Neural cell (in vitro differentiated cells): ENCODE measurements around the gene MAP2K1. TPM values are rescaled to one million over a fixed set of nuclear protein-coding genes. Genes with fewer than 3 reads are reported as not detected.

ENCODE experiments used
- H2AFZ ChIP-seq: fragments of 200-600, 300-800 bp; sonication (generic), shearing (Covaris generic); 2 replicates; pipeline ENCODE4 v1.6.0; 2014; ENCODE audit warnings: low read depth, mild to moderate bottlenecking, antibody characterized with exemption, low read length, moderate library complexity
- H3F3A ChIP-seq: fragments of 200-600 bp; shearing (Covaris generic); 2 replicates; pipeline ENCODE4 v1.6.1; 2016; ENCODE audit warnings: mild to moderate bottlenecking, moderate library complexity, mixed read lengths, antibody characterized with exemption, low read length; ENCODE audit not compliant: insufficient read depth, poor library complexity, severe bottlenecking
- H3K27ac ChIP-seq: fragments of 200-600, 300-800 bp; sonication (generic), shearing (Covaris generic); 2 replicates; pipeline ENCODE4 v1.5.1; 2014; ENCODE audit warnings: mild to moderate bottlenecking, low read length, moderate library complexity
- H3K27me3 ChIP-seq: fragments of 300-800, 200-600 bp; sonication (generic), shearing (Covaris generic); 2 replicates; pipeline ENCODE4 v1.6.0; 2014; ENCODE audit warnings: mild to moderate bottlenecking, low read depth, low read length, moderate library complexity; ENCODE audit not compliant: insufficient read depth
- H3K36me3 ChIP-seq: fragments of 300-800, 200-600 bp; sonication (generic), shearing (Covaris generic); 2 replicates; pipeline ENCODE4 v1.5.1; 2014; ENCODE audit warnings: mild to moderate bottlenecking, antibody characterized with exemption, low read length, moderate library complexity; ENCODE audit not compliant: insufficient read depth
- H3K4me2 ChIP-seq: fragments of 300-800, 200-600 bp; sonication (generic), shearing (Covaris generic); 2 replicates; pipeline ENCODE4 v1.6.0; 2014; ENCODE audit warnings: mild to moderate bottlenecking, low read length
- H3K4me3 ChIP-seq: fragments of 300-800, 200-600 bp; sonication (generic), shearing (Covaris generic); 2 replicates; pipeline ENCODE4 v1.5.1; 2014; ENCODE audit warnings: mild to moderate bottlenecking, low read length, moderate library complexity
- H3K79me2 ChIP-seq: fragments of 200-600 bp; shearing (Covaris generic); replicated peaks from 2 replicates; pipeline ENCODE4 v1.6.0; 2014; ENCODE audit warnings: mild to moderate bottlenecking, low read length, moderate library complexity; ENCODE audit not compliant: insufficient read depth
- H3K9ac ChIP-seq: fragments of 300-800, 200-600 bp; sonication (generic), shearing (Covaris generic); 2 replicates; pipeline ENCODE4 v1.6.1; 2016; ENCODE audit warnings: mild to moderate bottlenecking, low read length, mixed read lengths
- H3K9me2 ChIP-seq: fragments of 200-600 bp; shearing (Covaris generic); 2 replicates; pipeline ENCODE4 v1.6.1; 2016; ENCODE audit warnings: mild to moderate bottlenecking, low read length, mixed read lengths; ENCODE audit not compliant: insufficient read depth
- H3K9me3 ChIP-seq: fragments of 200-600, 300-800 bp; sonication (generic), shearing (Covaris generic); 2 replicates; pipeline ENCODE4 v1.6.1; 2016; ENCODE audit warnings: mild to moderate bottlenecking, mixed run types, low read length, moderate library complexity, mixed read lengths
- H4K20me1 ChIP-seq: fragments of 200-600 bp; shearing (Covaris generic); 2 replicates; pipeline ENCODE4 v1.6.1; 2016; ENCODE audit warnings: mild to moderate bottlenecking, mixed run types; ENCODE audit not compliant: insufficient read depth
- EP300 ChIP-seq: fragments of 450-650 bp; conservative IDR thresholded peaks from 2 replicates; pipeline ENCODE4 v1.6.1; 2014; ENCODE audit warnings: antibody characterized with exemption, mild to moderate bottlenecking, moderate library complexity; ENCODE audit not compliant: poor library complexity, severe bottlenecking
- EZH2 ChIP-seq: fragments of 200-600, 300-800 bp; shearing (Covaris generic), sonication (generic); IDR thresholded peaks from 2 replicates; pipeline ENCODE4 v1.6.1; 2014; ENCODE audit warnings: antibody characterized with exemption, low read length, borderline replicate concordance, mild to moderate bottlenecking; ENCODE audit not compliant: insufficient read depth, poor library complexity, severe bottlenecking
- MXI1 ChIP-seq: fragments of 450-650 bp; conservative IDR thresholded peaks from 2 replicates; pipeline ENCODE4 v1.6.1; 2014; ENCODE audit warnings: antibody characterized with exemption, mild to moderate bottlenecking; ENCODE audit not compliant: poor library complexity, severe bottlenecking
- POLR2AphosphoS5 ChIP-seq: IDR thresholded peaks from 2 replicates; pipeline ENCODE4 v1.6.1; 2012
- RAD21 ChIP-seq: fragments of 450-650 bp; conservative IDR thresholded peaks from 2 replicates; pipeline ENCODE4 v1.6.1; 2014; ENCODE audit warnings: antibody characterized with exemption, mild to moderate bottlenecking, moderate library complexity
- SMC3 ChIP-seq: fragments of 450-650 bp; conservative IDR thresholded peaks from 2 replicates; pipeline ENCODE4 v1.6.1; 2014; ENCODE audit warnings: antibody characterized with exemption, mild to moderate bottlenecking, moderate library complexity; ENCODE audit not compliant: poor library complexity
- TAF1 ChIP-seq: IDR thresholded peaks from 2 replicates; pipeline ENCODE4 v1.6.1; 2012; ENCODE audit warnings: low read depth
- polyA plus RNA-seq: library from polyadenylated mRNA; depleted of rRNA; stranded (reverse); fragments of >200 nt; gene quantifications from 2 replicates; pipeline ENCODE4 v1.2.3, GENCODE V29; 2014
- TF ChIP-seq, protein P1 (sequence below): fragments of 450-650 bp; IDR thresholded peaks from 2 replicates; pipeline ENCODE4 v1.5.1; 2014; ENCODE audit warnings: antibody characterized with exemption, mild to moderate bottlenecking, moderate library complexity; ENCODE audit not compliant: poor library complexity, severe bottlenecking
- TF ChIP-seq, protein P2 (sequence below): IDR thresholded peaks from 2 replicates; pipeline ENCODE4 v1.6.1; 2012; ENCODE audit warnings: borderline replicate concordance

Gene MAP2K1
- polyA plus RNA-seq, 1 donor from 2014 or later: 24.7 TPM

DNA sequence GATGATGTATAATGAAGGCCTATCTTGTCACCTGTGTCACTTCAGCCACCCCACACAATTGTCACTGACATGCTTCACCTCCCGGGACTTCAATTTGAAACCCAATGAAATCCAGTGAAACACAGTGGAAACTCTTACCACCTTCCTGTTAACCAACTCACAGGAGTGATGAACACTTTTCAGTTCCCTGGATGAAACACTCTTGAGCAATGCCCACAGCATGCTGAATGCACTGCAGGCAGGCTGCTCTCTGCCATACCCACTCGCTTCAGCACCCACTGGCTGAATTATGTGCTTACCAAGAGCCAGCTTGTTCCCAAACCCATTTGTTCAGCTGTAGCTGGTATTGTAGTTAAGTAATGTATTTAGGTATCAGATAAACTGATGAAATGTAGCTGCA, 47.0 kb downstream of the MAP2K1 start (continued):
- no peak for TF ChIP-seq EZH2
- no peak for TF ChIP-seq EP300
- TF ChIP-seq MXI1: no peak

DNA sequence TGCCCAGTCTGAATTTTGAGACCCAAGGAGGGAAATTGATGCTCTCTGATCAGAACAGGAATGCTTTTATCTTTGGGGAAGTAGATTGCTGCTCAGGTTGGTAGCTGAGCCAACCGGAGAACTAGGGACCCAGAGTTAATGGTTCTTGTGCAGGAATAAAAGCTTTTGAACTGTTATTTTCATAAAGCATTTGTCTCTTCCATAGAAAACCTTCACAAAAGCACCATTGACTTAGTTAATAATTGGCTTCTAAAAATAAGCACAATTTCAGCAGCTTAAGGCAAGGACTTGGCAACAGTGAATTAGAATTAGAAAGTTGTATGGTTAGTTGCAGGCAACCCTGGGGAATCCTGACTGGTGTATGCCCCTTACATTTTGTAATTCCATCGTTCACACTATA, 53.8 kb downstream of the MAP2K1 start:
- Histone ChIP-seq H3K9me3 (no peaks in the 10 kb centered on the region), H3K79me2 (no peaks in the 10 kb centered on the region), H4K20me1 (no peaks in the 10 kb centered on the region), H3K4me3 (no peak overlapping the region), H3K27me3 (no peaks in the 10 kb centered on the region), H3K4me2 (no peak overlapping the region), H2AFZ (no peak overlapping the region), H3K36me3 (no peaks in the 10 kb centered on the region), H3F3A (no peaks in the 10 kb centered on the region), H3K27ac (no peak overlapping the region), H3K9ac (no peak overlapping the region), H3K9me2 (no peaks in the 10 kb centered on the region)
- no peak for TF ChIP-seq POLR2AphosphoS5
- no peak for TF ChIP-seq EP300
- no peak for TF ChIP-seq SMC3
- TF ChIP-seq, protein P1, sequence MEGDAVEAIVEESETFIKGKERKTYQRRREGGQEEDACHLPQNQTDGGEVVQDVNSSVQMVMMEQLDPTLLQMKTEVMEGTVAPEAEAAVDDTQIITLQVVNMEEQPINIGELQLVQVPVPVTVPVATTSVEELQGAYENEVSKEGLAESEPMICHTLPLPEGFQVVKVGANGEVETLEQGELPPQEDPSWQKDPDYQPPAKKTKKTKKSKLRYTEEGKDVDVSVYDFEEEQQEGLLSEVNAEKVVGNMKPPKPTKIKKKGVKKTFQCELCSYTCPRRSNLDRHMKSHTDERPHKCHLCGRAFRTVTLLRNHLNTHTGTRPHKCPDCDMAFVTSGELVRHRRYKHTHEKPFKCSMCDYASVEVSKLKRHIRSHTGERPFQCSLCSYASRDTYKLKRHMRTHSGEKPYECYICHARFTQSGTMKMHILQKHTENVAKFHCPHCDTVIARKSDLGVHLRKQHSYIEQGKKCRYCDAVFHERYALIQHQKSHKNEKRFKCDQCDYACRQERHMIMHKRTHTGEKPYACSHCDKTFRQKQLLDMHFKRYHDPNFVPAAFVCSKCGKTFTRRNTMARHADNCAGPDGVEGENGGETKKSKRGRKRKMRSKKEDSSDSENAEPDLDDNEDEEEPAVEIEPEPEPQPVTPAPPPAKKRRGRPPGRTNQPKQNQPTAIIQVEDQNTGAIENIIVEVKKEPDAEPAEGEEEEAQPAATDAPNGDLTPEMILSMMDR: no peak
- TF ChIP-seq MXI1: no peak
- TF ChIP-seq EZH2: no peak
- TF ChIP-seq, protein P2, sequence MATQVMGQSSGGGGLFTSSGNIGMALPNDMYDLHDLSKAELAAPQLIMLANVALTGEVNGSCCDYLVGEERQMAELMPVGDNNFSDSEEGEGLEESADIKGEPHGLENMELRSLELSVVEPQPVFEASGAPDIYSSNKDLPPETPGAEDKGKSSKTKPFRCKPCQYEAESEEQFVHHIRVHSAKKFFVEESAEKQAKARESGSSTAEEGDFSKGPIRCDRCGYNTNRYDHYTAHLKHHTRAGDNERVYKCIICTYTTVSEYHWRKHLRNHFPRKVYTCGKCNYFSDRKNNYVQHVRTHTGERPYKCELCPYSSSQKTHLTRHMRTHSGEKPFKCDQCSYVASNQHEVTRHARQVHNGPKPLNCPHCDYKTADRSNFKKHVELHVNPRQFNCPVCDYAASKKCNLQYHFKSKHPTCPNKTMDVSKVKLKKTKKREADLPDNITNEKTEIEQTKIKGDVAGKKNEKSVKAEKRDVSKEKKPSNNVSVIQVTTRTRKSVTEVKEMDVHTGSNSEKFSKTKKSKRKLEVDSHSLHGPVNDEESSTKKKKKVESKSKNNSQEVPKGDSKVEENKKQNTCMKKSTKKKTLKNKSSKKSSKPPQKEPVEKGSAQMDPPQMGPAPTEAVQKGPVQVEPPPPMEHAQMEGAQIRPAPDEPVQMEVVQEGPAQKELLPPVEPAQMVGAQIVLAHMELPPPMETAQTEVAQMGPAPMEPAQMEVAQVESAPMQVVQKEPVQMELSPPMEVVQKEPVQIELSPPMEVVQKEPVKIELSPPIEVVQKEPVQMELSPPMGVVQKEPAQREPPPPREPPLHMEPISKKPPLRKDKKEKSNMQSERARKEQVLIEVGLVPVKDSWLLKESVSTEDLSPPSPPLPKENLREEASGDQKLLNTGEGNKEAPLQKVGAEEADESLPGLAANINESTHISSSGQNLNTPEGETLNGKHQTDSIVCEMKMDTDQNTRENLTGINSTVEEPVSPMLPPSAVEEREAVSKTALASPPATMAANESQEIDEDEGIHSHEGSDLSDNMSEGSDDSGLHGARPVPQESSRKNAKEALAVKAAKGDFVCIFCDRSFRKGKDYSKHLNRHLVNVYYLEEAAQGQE: no peak
- TF ChIP-seq RAD21: no peak
- no peak for TF ChIP-seq TAF1

DNA sequence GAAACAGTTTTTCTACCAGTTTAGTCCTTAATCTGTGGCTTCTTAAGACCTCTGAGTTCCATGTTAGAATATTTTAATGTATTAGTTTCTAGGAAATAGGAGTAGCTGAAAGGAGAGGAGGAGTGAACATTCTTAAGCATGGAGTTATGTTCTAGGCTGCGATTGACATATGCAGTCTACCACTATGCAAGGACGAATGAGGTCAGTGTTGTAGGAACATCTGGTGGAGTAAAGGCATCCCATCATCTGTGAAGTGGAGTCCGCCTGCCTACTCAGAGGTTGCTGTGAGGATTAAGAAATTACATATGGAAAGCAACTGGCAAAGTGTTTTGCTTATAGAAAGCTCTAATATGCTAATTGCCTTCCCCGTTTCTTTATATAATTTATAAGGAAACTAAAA, 65.7 kb downstream of the MAP2K1 start:
- H3K27ac ChIP-seq: no peak overlapping the region

More for the DNA sequence above, 65.7 kb downstream of the MAP2K1 start:
- Histone ChIP-seq H2AFZ (no peak overlapping the region), H4K20me1 (no peaks in the 10 kb centered on the region), H3K36me3 (no peaks in the 10 kb centered on the region), H3K9me3 (no peaks in the 10 kb centered on the region), H3F3A (no peaks in the 10 kb centered on the region), H3K79me2 (no peaks in the 10 kb centered on the region), H3K9me2 (no peaks in the 10 kb centered on the region), H3K4me3 (no peak overlapping the region), H3K9ac (no peak overlapping the region), H3K4me2 (no peak overlapping the region), H3K27me3 (no peaks in the 10 kb centered on the region)
- TF ChIP-seq EZH2 (no peak), RAD21 (no peak), EP300 (no peak), MXI1 (no peak), TAF1 (no peak), SMC3 (no peak), POLR2AphosphoS5 (no peak)
- TF ChIP-seq, protein P1: no peak
- TF ChIP-seq, protein P2: no peak
